DMS153 treated with DMSO at 0.1 percent for 48 hours (cell line): ENCODE data around the gene HSPA4L.

Experiments
- DNase-seq: peaks from one replicate; lab custom pipeline; 2025; ENCODE audit not compliant: unreplicated experiment; lab: John Stamatoyannopoulos, UW

Gene HSPA4L

GRCh38 chr4:127782275-127783025 is at the start of gene HSPA4L:
Gene HSPA4L, plus strand, starts transcription at chr4:127782322. Its CDS starts 229 bp downstream, at chr4:127782551.
- peak; percentile 25 for DNase-seq

- DNase-seq: peak; percentile 57
Measured at GRCh38 chr4:127732623-127733328, 49.3 kb upstream of the HSPA4L start.

DNA sequence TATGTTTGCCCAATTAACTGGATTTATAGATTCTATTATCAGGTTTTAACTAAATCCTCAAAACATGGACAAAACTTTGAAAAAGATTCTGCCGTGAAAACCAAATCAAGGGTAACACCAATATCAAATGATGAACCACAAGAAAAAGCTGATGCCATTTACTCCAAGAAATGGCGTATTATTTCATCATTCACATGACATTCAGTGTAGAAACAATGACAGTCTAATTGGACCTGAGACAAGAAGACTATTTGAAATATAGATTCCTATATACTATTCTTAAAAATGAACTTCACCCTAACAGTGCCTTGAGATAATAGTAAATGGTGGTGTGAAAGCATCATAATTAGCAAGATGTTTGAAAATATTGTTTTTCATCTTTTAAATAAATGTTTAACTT is 47.1 kb upstream of the HSPA4L start:
- no peak for DNase-seq

DNA sequence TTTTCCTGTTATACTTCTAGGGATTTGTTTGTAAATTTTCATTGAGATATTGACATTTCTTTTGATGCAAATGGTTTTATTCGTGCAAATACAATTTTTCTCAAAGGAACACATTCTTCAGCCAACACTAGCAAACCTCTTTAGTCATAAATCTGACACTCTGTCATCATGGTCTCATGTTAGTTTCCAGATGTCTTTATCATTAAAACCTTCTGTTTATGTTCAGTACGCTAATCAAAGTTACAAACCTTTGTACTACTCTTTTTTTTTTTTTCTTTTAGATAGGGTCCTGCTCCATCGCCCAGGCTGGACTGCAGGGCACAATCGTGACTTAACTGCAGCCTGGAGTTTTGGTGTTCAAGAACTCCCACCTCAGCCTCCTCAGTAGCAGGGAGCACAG is 44.8 kb upstream of the HSPA4L start:
- DNase-seq: no peak

- no peak for DNase-seq
Measured at GRCh38 chr4:127741247-127741646, 40.9 kb upstream of the HSPA4L start.

DNA sequence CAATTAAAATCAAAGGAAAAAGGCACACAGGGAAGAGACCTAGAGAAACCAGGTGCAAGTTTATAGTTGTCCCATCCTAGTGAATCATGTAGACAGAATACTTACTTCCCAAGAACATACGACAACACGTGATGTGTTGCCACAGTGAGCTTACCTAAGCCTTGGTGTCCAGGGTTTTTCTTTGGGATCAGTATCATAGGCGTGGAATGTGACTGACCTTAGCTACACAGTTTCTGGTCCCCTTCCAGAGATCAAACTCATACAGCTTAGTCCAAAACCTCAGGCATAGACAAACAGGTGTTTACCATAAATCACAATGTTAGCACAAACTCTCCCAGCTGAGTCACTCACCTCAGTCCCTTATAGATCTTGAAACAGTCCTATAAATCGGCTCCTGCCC is 34.2 kb upstream of the HSPA4L start:
- DNase-seq: no peak

DNA sequence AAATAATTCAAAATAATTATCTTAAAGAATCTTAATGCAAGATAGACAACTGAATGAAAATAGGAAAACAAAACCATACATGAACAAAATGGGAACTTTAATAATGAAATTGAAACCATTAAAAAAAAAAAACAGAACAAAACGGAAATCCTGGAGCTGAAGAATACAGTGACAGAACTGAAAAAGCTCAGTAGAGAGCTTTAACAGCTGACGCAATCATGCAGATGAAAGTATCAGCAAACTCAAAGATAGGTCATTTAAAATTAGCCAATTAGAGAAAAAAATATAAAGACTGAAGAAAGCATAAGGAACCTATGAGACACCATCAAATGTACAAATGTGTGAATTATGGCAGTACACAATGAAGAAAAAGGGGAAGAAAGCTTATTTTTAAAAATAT is 33.2 kb upstream of the HSPA4L start:
- no peak for DNase-seq

- no peak for DNase-seq
Measured at GRCh38 chr4:127756906-127757305, 25.2 kb upstream of the HSPA4L start.

- DNase-seq: no peak
Measured at GRCh38 chr4:127759228-127759820, 22.8 kb upstream of the HSPA4L start.

- DNase-seq: no peak
Measured at GRCh38 chr4:127759893-127760292, 22.2 kb upstream of the HSPA4L start.

GRCh38 chr4:127771535-127772275 is 10.4 kb upstream of the HSPA4L start:
- no peak for DNase-seq

DNA sequence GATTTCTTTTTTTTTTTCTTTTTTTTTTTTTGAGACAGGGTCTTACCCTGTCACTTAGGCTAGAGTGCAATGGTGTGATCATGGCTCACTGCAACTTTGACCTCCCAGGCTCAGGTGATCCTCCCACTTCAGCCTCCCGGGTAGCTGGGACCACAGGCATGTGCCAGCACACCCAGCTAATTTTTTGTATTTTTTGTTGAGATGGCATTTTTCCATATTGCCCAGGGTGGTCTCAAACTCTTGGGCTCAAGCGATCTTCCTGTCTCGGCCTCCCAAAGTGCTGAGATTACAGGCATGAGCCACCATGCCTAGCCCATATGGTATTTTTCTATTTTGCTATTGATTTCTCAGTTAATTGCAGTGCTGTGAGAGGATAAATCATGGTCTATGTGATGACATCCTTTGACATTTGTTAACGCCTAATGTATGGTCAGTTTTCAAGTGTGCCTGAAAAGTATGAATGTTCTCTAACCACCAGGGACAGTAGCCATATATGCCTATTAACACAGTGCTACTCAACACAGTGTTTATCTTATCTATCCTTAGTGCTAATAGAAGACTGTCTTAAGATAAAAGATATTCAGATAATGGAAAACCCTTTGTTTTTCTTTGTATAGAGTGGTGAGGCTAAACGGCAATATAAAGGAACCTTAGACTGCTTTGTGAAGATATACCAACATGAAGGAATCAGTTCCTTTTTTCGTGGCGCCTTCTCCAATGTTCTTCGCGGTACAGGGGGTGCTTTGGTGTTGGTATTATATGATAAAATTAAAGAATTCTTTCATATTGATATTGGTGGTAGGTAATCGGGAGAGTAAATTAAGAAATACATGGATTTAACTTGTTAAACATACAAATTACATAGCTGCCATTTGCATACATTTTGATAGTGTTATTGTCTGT is 9.1 kb upstream of the HSPA4L start:
- no peak for DNase-seq

GRCh38 chr4:127775843-127776242 is 6.3 kb upstream of the HSPA4L start:
- no peak for DNase-seq

DNA sequence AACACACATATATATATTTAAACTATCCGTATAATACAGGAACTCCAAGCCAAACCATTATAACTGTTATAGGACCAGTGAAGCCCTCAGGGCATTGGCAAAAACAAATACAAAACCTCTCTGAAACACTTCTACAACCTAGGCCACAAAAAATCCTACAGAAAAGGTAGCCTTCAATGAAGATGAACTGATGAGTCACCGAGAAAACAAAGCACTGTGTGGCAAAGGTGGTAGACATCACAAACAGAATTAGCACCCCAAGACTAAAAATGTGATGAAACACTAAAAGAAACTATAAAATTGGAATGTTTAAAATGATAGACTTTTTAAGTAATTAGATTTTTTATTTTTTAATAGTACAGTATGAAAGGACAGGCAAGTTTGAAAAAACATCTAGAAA is 5.5 kb upstream of the HSPA4L start:
- DNase-seq: no peak

GRCh38 chr4:127777487-127777886 is 4.6 kb upstream of the HSPA4L start:
- DNase-seq: no peak

- no peak for DNase-seq
Measured at GRCh38 chr4:127778102-127778501, 4.0 kb upstream of the HSPA4L start.

GRCh38 chr4:127780598-127780997 is 1.5 kb upstream of the HSPA4L start:
- DNase-seq: no peak

GRCh38 chr4:127781300-127782024 is 660 bp upstream of the HSPA4L start:
- DNase-seq: no peak

DNA sequence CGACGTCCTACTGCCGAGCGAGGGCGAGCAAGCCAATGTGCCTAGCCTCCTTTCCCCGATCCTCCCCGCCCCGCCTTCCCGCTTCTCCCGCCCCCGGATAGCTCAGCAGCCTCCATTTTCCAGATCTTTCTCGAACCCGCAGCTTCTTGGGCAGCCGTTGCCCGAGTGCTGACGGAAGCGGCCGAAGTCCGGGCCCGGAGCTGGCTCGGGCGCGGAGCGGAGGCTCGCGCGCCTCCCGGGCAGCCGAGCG is 172 bp upstream of the HSPA4L start:
- DNase-seq: peak; percentile 75
